Stimulated activated CD8-positive, alpha-beta memory T cell treated with anti-CD3 and anti-CD28 coated beads, Interleukin-12 subunit alpha, Interleukin-12 subunit beta, amount 100 ng/mL, for 4 hours (primary cell): ENCODE data around the gene TPX2.

ENCODE experiments used
- DNase-seq: peaks from one replicate; pipeline ENCODE4 v3.0.0-alpha.2; 2020; ENCODE audit warnings: low read depth

TPX2 gene, protein sequence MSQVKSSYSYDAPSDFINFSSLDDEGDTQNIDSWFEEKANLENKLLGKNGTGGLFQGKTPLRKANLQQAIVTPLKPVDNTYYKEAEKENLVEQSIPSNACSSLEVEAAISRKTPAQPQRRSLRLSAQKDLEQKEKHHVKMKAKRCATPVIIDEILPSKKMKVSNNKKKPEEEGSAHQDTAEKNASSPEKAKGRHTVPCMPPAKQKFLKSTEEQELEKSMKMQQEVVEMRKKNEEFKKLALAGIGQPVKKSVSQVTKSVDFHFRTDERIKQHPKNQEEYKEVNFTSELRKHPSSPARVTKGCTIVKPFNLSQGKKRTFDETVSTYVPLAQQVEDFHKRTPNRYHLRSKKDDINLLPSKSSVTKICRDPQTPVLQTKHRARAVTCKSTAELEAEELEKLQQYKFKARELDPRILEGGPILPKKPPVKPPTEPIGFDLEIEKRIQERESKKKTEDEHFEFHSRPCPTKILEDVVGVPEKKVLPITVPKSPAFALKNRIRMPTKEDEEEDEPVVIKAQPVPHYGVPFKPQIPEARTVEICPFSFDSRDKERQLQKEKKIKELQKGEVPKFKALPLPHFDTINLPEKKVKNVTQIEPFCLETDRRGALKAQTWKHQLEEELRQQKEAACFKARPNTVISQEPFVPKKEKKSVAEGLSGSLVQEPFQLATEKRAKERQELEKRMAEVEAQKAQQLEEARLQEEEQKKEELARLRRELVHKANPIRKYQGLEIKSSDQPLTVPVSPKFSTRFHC

GRCh38 chr20:31738729-31739549 is at the start of gene TPX2:
Gene TPX2, plus strand, starts transcription at chr20:31739290. Its CDS starts 18,187 bp downstream, at chr20:31757477.
- DNase-seq: peak; percentile 65

DNA sequence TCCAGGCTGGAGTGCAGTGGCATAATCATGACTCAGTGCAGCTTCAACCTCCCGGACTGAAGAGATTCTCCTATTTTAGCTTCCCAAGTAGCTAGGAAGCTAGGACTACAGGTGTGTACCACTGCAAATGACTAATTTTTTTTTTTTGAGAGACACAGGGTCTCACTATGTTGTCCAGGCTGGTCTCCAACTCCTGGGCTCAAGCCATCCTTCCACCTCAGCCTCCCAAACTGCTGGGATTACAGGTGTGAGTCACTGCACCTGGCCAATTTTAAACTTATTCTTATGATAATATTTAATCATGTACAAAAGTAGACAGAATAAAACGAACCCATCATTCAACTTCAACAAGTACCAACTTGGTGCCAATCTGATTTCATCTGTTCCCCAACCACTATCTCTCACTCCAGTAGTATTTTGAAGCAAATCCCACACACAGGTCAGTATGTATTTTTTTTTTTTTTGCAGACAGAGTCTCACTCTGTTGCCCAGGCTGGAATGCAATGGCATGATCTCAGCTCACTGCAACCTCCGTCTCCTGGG is 48.9 kb upstream of the TPX2 start:
- DNase-seq: no peak

DNA sequence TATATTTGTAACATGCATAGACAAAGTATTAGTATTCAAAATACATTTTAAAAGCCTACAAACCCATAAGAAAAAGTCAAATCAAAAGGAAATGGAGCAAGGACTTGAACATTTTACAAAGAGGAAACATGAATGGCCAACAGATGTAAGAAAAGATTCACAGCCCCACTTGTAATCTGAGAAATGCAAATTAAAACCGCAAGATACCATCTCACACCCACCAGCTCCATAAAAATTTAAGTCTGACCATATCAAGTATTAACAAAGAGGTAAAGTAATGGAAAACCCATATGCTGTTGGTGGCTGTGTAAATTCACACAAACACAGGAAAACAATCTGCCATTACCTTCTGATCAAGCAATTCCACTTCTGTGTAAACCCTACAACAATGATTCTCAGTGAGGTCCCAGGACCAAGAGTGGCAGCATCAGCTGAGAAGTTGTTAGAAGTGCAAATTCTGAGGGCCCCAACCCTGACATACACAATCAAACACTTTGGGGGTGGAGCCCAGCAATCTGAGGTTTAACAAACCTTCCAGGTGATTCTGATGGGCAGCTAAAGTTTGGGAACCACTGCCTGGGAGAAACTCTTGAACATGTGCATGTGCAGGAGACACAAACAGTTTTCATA is 47.3 kb upstream of the TPX2 start:
- no peak for DNase-seq

GRCh38 chr20:31693402-31693801 is 45.7 kb upstream of the TPX2 start:
- no peak for DNase-seq

DNA sequence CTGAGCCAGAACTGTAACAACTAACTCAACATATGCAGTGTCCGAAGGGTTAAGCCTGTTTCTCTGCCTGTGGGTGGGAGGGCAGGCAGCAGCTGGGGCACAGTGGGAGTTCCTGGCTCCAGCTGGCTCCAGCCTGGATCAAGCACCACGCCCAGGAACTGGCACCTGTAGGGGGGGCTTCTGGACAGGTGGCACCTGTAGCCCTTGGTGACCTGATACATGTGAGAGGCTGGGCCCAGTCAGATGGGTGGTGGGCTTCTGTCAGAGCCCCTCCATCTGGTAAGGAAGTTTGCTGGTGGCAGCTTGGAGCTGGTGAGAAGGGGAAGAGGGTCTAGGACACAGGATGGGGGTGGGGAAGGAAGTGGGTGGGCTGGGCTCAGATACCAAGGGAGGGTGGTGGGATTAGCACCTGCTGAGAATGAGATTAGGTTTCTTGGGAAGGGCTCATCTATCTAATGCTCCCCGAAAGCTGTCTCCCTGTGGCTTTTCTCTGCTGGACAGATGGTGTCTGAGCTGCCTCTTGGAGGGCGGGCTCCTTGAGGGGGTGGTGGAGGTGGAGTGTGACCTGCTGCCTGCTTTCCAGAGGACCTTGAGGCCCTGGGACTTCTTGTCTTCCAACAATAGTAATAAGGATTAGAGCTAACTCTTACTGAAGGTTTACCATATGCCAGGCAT is 45.0 kb upstream of the TPX2 start:
- no peak for DNase-seq

DNA sequence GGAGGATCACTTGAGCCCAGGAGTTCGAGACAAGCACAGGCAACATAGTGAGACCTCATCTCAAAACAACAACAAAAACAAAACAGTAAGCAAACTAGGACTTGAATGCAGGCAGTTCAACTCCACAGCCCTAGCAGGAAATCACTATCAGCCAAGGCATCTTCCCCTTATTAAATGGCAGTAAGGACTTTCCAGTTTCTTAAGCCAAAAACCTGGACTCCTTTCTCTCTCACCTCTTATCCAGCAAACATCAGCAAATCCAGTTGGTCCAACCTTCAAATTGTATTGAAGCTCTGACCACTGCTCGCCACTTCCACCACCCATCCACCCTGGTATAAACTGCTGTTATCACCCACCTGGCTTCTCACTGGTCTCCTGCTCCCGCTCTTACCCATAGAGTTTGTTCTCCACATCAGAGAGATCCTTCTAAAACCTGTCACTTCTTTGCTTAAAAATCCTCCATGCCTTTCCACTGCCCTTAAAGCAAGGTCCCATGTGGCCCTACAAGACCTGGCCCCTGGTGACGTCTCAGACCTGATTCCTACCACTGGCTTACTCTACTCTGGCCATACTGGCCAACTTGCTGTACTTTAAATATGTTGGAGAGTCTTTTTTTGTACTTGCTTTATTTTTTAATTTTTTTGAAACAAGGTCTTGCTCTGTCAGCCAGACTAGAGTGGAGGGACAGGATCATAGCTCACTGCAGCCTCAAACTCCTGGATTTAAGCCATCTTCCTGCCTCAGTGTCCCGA is 44.1 kb upstream of the TPX2 start:
- DNase-seq: no peak

GRCh38 chr20:31695849-31696804 is 43.0 kb upstream of the TPX2 start:
- DNase-seq: no peak

- no peak for DNase-seq
Measured at GRCh38 chr20:31698243-31698802, 40.8 kb upstream of the TPX2 start.

DNA sequence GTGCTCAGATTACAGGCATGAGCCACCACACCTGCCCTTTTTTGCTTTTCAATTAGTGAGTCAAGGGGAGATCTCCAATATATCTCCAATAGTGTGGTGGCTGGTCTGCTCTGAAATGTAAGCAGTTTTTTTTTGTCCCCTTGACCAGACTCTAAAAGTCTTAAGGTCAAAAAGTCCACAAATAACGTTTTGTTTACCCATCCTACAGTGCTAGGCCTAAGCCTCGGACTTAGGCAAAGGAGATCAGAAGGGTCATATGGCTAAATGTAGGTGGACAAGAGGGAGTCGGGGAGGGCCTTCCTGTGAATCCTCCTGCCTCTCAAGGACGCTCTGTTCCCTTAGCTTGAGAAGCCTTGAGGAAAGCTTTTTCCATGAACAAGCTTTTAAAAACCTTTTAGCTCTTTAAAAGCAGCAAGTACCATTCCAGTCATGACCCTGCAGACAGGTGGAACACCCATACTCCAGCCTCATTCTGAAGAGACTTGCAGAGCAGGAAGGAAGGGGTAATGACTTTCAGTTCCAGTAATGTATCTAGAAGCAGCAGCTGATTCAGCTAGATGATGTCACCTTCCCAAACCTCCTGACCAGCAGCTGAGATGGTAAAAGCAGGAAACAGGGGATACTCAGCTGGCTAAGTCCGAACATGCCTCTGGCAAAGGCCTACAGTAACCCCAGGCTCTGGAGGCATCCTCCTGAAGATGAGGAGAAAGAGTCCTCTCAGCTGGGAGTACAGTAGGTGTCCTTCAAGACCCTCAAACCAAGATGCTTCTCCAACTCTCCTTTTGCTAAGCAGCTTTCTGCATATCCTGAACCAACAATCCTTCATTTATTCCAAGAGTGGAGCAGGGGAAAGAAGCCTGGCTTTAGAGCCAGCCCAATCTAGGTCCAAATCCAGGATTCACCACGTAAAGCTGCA is 40.0 kb upstream of the TPX2 start:
- DNase-seq: no peak

- no peak for DNase-seq
Measured at GRCh38 chr20:31699801-31700728, 39.0 kb upstream of the TPX2 start.

DNA sequence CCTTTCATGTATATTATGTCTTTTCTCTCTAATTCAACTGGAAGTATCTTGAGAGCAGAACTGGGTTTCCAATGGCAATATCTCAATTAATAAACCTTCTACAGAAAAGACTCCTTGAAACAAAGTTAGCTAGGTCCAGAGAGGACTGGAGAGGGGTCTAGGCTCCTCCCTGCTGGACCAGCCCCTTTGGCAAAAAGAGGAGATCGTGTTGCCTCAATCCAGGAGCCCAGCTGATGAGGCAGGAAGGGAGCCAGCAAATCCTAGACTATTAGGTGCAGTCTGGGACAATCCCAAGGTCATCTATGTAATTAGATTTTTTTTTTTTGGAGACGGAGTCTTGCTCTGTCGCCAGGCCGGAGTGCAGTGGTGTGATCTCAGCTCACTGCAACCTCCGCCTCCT is 38.3 kb upstream of the TPX2 start:
- no peak for DNase-seq

- DNase-seq: no peak
Measured at GRCh38 chr20:31701591-31701990, 37.5 kb upstream of the TPX2 start.

DNA sequence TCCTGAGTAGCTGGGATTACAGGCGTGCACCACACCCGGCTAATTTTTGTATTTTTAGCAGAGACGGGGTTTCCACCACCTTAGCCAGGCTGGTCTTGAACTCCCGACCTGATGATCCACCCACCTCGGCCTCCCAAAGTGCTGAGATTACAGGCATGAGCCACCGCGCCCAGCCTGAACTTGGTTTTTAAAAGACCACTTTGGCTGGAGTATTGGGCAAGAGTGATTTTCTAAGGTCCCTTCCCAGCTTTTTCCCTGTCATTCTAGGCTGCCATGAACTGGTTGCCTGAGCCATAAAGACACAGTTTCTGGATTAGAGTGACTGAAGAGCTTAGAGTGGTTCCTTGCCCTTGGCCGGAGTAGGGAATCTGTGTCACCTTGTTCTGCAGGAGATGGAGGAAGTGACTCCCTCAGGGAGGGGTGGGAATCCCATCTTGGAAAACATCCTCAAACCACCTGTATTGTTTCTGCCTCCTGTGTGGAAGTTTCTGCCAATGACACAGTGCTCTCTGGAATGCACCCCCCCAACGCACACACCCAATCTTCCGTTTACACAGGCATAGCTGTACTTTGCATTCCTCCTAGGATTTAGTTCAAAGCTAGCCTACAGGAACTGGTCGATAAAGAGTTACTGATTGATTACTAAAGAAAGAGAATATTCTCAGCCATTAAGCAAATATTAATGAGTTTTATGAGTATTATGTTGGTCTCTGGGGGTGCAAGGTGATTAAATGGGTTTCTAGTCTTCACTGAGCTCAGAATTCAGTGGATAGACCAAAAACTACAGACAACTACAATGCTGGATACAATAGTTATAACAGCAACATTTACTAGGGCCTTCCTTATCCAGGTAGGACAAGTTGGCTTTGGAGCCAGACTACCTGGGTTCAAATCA is 34.6 kb upstream of the TPX2 start:
- no peak for DNase-seq

GRCh38 chr20:31705191-31705590 is 33.9 kb upstream of the TPX2 start:
- DNase-seq: no peak
